ENCODE results near the gene CXCR6. TPM values are rescaled to one million over a fixed set of nuclear protein-coding genes. Genes with fewer than 3 reads are reported as not detected.

The CXCR6 gene
- total RNA-seq, 2 donors from 2014 or later, result 2.2 to 4.9 TPM

DNA sequence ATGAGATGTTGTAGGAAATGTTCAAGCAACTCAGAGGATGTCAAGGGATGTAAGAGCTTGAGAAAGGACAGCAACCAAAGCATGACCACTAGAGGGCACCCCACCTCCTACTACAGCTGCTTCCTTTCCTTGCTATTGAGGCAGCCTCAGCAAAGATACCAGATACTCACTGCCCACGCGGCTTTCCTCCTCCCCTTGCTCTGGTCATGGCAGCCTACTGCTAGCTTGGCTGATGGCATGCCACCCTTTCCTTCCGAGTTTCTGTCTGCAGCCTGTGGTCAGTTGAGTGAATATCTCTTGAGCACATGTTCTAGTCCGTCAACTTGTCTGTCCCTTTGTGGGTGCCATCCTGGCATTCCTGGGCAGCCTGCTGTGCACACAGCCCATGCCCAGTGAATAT, 4.4 kb upstream of the CXCR6 start:
- Histone ChIP-seq H3K27ac (no peak overlapping the region), H3K4me3 (no peak overlapping the region), H3K36me3 (peaks cover 34% of the 10 kb centered on the region), H3K9me3 (no peaks in the 10 kb centered on the region), H3K4me1 (ENCODE audit: control insufficient read depth in 1 of 2, low read depth in 2 of 2) (peaks cover 0 to 17% of the 10 kb centered on the region in 2 donors), H3K27me3 (replicated peaks; ENCODE audit: insufficient read depth) (no peaks in the 10 kb centered on the region)
- TF ChIP-seq, protein P1, sequence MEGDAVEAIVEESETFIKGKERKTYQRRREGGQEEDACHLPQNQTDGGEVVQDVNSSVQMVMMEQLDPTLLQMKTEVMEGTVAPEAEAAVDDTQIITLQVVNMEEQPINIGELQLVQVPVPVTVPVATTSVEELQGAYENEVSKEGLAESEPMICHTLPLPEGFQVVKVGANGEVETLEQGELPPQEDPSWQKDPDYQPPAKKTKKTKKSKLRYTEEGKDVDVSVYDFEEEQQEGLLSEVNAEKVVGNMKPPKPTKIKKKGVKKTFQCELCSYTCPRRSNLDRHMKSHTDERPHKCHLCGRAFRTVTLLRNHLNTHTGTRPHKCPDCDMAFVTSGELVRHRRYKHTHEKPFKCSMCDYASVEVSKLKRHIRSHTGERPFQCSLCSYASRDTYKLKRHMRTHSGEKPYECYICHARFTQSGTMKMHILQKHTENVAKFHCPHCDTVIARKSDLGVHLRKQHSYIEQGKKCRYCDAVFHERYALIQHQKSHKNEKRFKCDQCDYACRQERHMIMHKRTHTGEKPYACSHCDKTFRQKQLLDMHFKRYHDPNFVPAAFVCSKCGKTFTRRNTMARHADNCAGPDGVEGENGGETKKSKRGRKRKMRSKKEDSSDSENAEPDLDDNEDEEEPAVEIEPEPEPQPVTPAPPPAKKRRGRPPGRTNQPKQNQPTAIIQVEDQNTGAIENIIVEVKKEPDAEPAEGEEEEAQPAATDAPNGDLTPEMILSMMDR (IDR thresholded peaks at IDR 0.05), result peak; percentile 91
- ATAC-seq (ENCODE audit: insufficient number of reproducible peaks, low FRiP score, low read depth), result peak; percentile 72
- peak; percentile 65 for DNase-seq (ENCODE audit: low spot score)

DNA sequence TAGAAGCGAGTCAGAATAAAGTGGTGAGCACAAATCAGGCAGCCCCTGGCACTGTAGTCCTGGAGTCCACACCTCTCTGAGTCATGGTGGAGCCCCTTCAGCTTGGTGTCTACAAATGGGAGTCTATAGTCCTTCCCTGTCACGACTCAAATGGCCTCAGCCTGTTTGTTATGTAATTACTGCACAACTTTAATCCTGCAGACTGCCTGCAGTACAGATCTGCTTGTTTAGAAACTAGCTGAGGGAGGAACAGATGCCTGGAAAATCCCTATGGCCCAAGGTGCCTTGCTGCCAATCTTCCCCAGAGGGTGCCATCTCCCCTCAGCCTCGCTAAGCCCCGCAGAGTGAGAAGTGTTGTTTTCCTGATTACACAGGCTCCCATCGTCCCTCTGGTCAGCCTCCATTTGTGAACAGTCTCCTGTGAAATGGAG, 3.9 kb upstream of the CXCR6 start:
- H3K36me3 ChIP-seq, result peaks cover 34% of the 10 kb centered on the region
- no peak overlapping the region for H3K4me3 ChIP-seq
- H3K4me1 ChIP-seq (ENCODE audit: control insufficient read depth in 1 of 2, low read depth in 2 of 2), result peaks cover 0 to 17% of the 10 kb centered on the region in 2 donors
- TF ChIP-seq, protein P1 (IDR thresholded peaks at IDR 0.05), result no peak
- H3K9me3 ChIP-seq, result no peaks in the 10 kb centered on the region
- ATAC-seq (ENCODE audit: insufficient number of reproducible peaks, low FRiP score, low read depth), result no peak
- DNase-seq (ENCODE audit: low spot score), result no peak
- no peak overlapping the region for H3K27ac ChIP-seq
- no peaks in the 10 kb centered on the region for H3K27me3 ChIP-seq (replicated peaks; ENCODE audit: insufficient read depth)

DNA sequence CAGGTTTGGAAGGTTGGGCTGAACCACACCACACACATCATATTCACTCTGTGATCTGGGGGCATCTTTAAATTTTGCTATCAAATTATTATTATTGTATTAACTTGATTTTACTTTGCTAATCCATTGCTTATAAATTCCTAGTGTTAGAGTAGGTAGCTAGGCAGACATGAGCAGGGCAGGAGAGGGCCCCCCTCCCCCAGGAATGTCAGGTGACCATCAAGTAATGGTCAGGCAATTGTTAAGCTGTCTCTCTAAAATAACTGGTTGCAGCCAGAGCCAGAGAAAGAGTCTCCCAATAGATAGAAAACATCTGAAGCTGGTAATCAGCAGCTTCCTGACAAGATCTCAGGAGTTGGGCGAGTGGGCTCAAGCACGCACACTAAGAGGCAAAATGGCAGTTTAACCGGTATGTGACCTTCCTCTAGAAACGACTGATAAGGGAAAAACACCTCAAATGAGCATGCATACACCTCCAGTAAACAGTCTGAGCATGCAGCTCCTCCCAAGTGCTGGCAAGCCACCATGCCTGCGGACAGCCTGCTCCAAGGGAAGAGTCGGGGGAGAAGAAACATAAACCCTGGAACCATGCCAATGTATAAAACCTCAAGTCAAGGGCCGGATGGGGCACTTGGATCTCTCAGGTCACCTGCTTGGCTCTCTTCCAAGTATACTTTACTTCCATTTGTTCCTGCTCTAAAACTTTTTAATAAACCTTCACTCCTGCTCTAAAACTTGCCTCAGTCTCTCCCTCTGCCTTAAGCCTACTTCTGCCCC, 3.1 kb upstream of the CXCR6 start:
- no peak for DNase-seq (ENCODE audit: low spot score)

DNA sequence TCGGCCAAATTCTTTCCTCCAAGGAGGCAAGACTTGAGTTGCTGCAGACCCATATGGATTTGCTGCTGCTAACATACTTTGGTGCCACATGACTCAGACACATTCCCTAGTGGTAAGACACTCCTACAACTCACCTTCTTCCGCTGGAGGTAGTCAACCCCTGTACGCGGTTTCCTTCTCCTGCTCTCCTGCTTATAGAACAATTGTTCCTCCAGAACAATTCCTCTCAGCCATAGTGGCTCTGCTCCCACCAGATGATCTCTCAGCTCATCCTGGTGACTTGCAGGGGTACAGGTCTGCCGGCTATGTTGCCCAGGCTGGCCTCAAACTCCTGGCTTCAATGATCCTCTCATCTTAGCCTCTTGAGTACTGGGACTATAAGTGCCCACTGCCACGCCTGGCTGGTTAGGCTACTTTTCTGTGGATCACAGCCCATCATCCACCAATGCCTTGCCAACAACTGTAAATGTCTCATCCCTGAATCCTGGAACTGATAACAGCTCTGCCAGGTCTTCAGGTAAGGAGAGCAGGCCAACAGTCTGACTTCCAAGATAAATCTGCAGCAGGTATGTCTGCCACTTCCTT, 2.4 kb upstream of the CXCR6 start:
- ATAC-seq (ENCODE audit: insufficient number of reproducible peaks, low FRiP score, low read depth), result no peak
- Histone ChIP-seq H3K4me3 (no peak overlapping the region), H3K9me3 (no peaks in the 10 kb centered on the region), H3K27me3 (replicated peaks; ENCODE audit: insufficient read depth) (no peaks in the 10 kb centered on the region), H3K4me1 (ENCODE audit: control insufficient read depth in 1 of 2, low read depth in 2 of 2) (peaks cover 0 to 17% of the 10 kb centered on the region in 2 donors), H3K36me3 (peaks cover 22% of the 10 kb centered on the region), H3K27ac (no peak overlapping the region)
- no peak for DNase-seq (ENCODE audit: low spot score)
- TF ChIP-seq, protein P1 (IDR thresholded peaks at IDR 0.05), result no peak

More for the DNA sequence above, 3.1 kb upstream of the CXCR6 start:
- Histone ChIP-seq H3K4me1 (ENCODE audit: control insufficient read depth in 1 of 2, low read depth in 2 of 2) (peaks cover 0 to 17% of the 10 kb centered on the region in 2 donors), H3K4me3 (no peak overlapping the region), H3K9me3 (no peaks in the 10 kb centered on the region), H3K36me3 (peaks cover 27% of the 10 kb centered on the region), H3K27me3 (replicated peaks; ENCODE audit: insufficient read depth) (no peaks in the 10 kb centered on the region), H3K27ac (no peak overlapping the region)
- TF ChIP-seq, protein P1 (IDR thresholded peaks at IDR 0.05), result no peak
- ATAC-seq (ENCODE audit: insufficient number of reproducible peaks, low FRiP score, low read depth), result no peak

DNA sequence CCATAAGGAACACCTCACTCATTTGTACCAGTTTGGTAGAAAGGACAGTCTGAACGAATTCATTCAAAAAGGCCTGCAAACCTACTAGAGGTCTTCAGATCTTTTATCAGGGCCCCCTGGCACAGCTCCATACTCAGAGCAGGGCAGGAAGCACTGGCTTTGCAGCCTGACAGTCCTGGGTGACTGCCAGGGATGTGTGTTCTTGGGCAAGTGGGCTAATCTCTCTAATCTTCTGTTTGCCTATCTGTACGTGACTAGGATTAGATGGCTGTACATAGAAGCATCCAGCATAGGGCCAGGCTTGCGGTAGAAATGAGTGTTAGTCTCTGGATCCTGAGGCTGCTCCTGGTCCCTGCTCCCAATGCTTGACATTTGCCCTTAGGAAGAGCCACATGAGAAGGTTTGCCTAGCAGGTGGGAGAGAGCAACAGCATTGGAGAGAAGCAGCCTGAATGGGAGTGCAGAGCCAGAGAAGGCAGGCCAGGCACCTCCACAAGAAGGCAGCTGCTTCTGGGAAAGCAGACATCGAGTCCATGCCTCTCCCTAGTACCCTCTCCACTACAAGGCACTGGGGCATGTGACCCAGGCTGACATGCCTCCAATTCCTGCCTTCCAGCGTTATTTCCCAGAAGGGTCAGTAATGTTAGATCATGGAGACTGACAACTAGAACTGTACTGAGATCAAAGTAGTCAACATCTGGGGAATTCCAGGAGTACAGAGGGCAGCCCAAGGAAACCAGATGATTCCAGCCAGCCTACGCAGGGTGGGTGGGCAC, 1.0 kb upstream of the CXCR6 start:
- no peak for DNase-seq (ENCODE audit: low spot score)
- no peaks in the 10 kb centered on the region for H3K9me3 ChIP-seq
- no peaks in the 10 kb centered on the region for H3K27me3 ChIP-seq (replicated peaks; ENCODE audit: insufficient read depth)
- H3K36me3 ChIP-seq, result peaks cover 19% of the 10 kb centered on the region
- H3K4me1 ChIP-seq (ENCODE audit: control insufficient read depth in 1 of 2, low read depth in 2 of 2), result peaks cover 0 to 17% of the 10 kb centered on the region in 2 donors
- H3K27ac ChIP-seq, result no peak overlapping the region
- no peak overlapping the region for H3K4me3 ChIP-seq
- TF ChIP-seq, protein P1 (IDR thresholded peaks at IDR 0.05), result no peak
- no peak for ATAC-seq (ENCODE audit: insufficient number of reproducible peaks, low FRiP score, low read depth)
